GM12878 (cell line): ENCODE results near the gene CAMK2A. TPM values are rescaled to one million over a fixed set of nuclear protein-coding genes. Genes with fewer than 3 reads are reported as not detected.

ENCODE experiments used
- ATAC-seq: fragments of 200-7000 bp; cut with Tn5 transposase; 3 replicates; pipeline ENCODE4 v1.9.1; 2020; ENCODE audit warnings: mild to moderate bottlenecking, moderate library complexity
- BruUV-seq: library from RNA; stranded (reverse); fragments of 400-500 nt; replicated peaks from 2 replicates; lab custom pipeline; 2021; lab: Mats Ljungman, UMichigan
- CTCF ChIA-PET: fragments of 300-600 bp; sonication (Branson Sonifier 250); formaldehyde crosslinking; extraction: SDS; loops from one replicate; lab custom pipeline; 2021; ENCODE audit warnings: inconsistent platforms; lab: Yijun Ruan, JAX
- POLR2A ChIA-PET: fragments of 350-600 bp; formaldehyde crosslinking; extraction: SDS; loops from one replicate; lab custom pipeline; 2021; ENCODE audit warnings: inconsistent platforms; lab: Charles Lee
- RAD21 ChIA-PET: fragments of 300-600 bp; sonication (Branson Sonifier 250); formaldehyde crosslinking; loops from one replicate; lab custom pipeline; 2023; ENCODE audit warnings: antibody characterized with exemption; ENCODE audit not compliant: unreplicated experiment; lab: Charles Lee
- SMC1A ChIA-PET: fragments of 300-600 bp; sonication (Branson Sonifier 250); formaldehyde crosslinking; loops from one replicate; lab custom pipeline; 2023; ENCODE audit not compliant: unreplicated experiment, uncharacterized antibody; lab: Charles Lee
- DNase-seq: peaks from one replicate; pipeline ENCODE4 v3.0.0-alpha.2; 2011; ENCODE audit warnings: low read depth, low spot score
- FAIRE-seq: peaks from 3 replicates; lab custom pipeline; 2011; peaks lifted over from hg19 to GRCh38; lab: Jason Lieb, UNC
- H2AFZ ChIP-seq: 2 replicates; pipeline ENCODE4 v1.6.0; 2011; ENCODE audit warnings: low read depth, low read length, control low read depth; ENCODE audit not compliant: control insufficient read depth
- H3K27ac ChIP-seq: 2 replicates; pipeline ENCODE4 v1.5.1; 2011; ENCODE audit warnings: control low read depth; ENCODE audit not compliant: control insufficient read depth, insufficient read depth
- H3K27me3 ChIP-seq, 2 experiments: replicated peaks in 1 of 2; 2 replicates each; pipeline versions ENCODE4 v1.6.0 to v1.6.1; 2011; ENCODE audit warnings: low read length in 1 of 2; ENCODE audit not compliant: control insufficient read depth in 2 of 2, insufficient read depth in 2 of 2
- H3K36me3 ChIP-seq, 2 experiments: 2 replicates each; pipeline ENCODE4 v1.5.1; 2011; ENCODE audit warnings: low read length in 1 of 2; ENCODE audit not compliant: control insufficient read depth in 2 of 2, insufficient read depth in 2 of 2
- H3K4me1 ChIP-seq: 2 replicates; pipeline ENCODE4 v1.6.1; 2011; ENCODE audit warnings: mild to moderate bottlenecking, low read length, moderate library complexity, mixed read lengths; ENCODE audit not compliant: control insufficient read depth, insufficient read depth
- H3K4me2 ChIP-seq: 2 replicates; pipeline ENCODE4 v1.6.0; 2011; ENCODE audit warnings: control low read depth; ENCODE audit not compliant: control insufficient read depth, insufficient read depth
- H3K4me3 ChIP-seq: fragments of 200-600 bp; sonication (generic); 2 replicates; pipeline ENCODE4 v1.5.1; 2016
- H3K79me2 ChIP-seq: 2 replicates; pipeline ENCODE4 v1.6.0; 2011; ENCODE audit warnings: low read length; ENCODE audit not compliant: control insufficient read depth, insufficient read depth
- H3K9ac ChIP-seq: 2 replicates; pipeline ENCODE4 v1.8.0; 2011; ENCODE audit warnings: low read length, control low read depth, mixed read lengths; ENCODE audit not compliant: control insufficient read depth, insufficient read depth
- H3K9me3 ChIP-seq: replicated peaks from 3 replicates; pipeline ENCODE4 v1.5.1; 2011; ENCODE audit warnings: mild to moderate bottlenecking, low read length; ENCODE audit not compliant: control insufficient read depth, insufficient read depth
- H4K20me1 ChIP-seq: 2 replicates; pipeline ENCODE4 v1.6.0; 2011; ENCODE audit not compliant: control insufficient read depth, insufficient read depth
- DPF2 ChIP-seq: fragments of 450-650 bp; IDR thresholded peaks from 2 replicates; pipeline ENCODE4 v1.6.1; 2017; ENCODE audit warnings: mild to moderate bottlenecking
- E2F4 ChIP-seq: IDR thresholded peaks from 2 replicates; pipeline ENCODE4 v1.6.1; 2012; ENCODE audit warnings: low read depth, low read length, improper control_type of control experiment
- HDAC6 ChIP-seq: fragments of 200-600 bp; sonication (generic); IDR thresholded peaks from one replicate; pipeline ENCODE4 v1.8.0; 2017; ENCODE audit warnings: antibody characterized with exemption; ENCODE audit not compliant: unreplicated experiment
- JUND ChIP-seq: IDR thresholded peaks from 2 replicates; pipeline ENCODE4 v1.6.1; 2012; ENCODE audit warnings: low read depth, mild to moderate bottlenecking, low read length, improper control_type of control experiment, moderate library complexity
- KAT2A ChIP-seq: conservative IDR thresholded peaks from 2 replicates; pipeline ENCODE4 v1.6.1; 2011; ENCODE audit warnings: low read depth, low read length; ENCODE audit not compliant: control insufficient read depth
- KDM1A ChIP-seq: fragments of 200-600 bp; sonication (generic); IDR thresholded peaks from 2 replicates; pipeline ENCODE4 v1.6.1; 2016; ENCODE audit warnings: borderline replicate concordance
- MTA2 ChIP-seq: fragments of 450-650 bp; IDR thresholded peaks from 2 replicates; pipeline ENCODE4 v1.6.1; 2016; ENCODE audit warnings: low read depth, mild to moderate bottlenecking, moderate library complexity
- POLR2AphosphoS2 ChIP-seq: IDR thresholded peaks from 2 replicates; pipeline ENCODE4 v1.6.1; 2011; ENCODE audit warnings: low read depth, mild to moderate bottlenecking, low read length, improper control_type of control experiment, moderate library complexity
- RB1 ChIP-seq: fragments of 450-650 bp; formaldehyde crosslinking; IDR thresholded peaks from 2 replicates; pipeline ENCODE4 v1.6.1; 2017; ENCODE audit warnings: mild to moderate bottlenecking, borderline replicate concordance
- RCOR1 ChIP-seq: conservative IDR thresholded peaks from 2 replicates; pipeline ENCODE4 v1.6.1; 2012; ENCODE audit warnings: low read depth, low read length, improper control_type of control experiment
- SIN3A ChIP-seq: IDR thresholded peaks from 2 replicates; pipeline ENCODE4 v1.6.1; 2012; ENCODE audit warnings: low read depth, low read length, improper control_type of control experiment
- TCF7 ChIP-seq: IDR thresholded peaks from 2 replicates; pipeline ENCODE4 v1.6.1; 2014; ENCODE audit warnings: antibody characterized with exemption, borderline replicate concordance
- USF2 ChIP-seq: IDR thresholded peaks from 2 replicates; pipeline ENCODE4 v1.6.1; 2011; ENCODE audit warnings: low read depth, low read length, improper control_type of control experiment, borderline replicate concordance
- ZSCAN29 ChIP-seq: fragments of 450-650 bp; IDR thresholded peaks from 2 replicates; pipeline ENCODE4 v1.6.1; 2017; ENCODE audit warnings: mild to moderate bottlenecking, moderate library complexity
- WGBS: methylation state at CpG from one replicate; pipeline ENCODE4 v1.1.6; 2016; ENCODE audit warnings: low lambda C conversion rate; ENCODE audit not compliant: insufficient replicate concordance, insufficient coverage; ENCODE audit errors: missing lambda C conversion rate; 5-methylcytosine and 5-hydroxymethylcytosine counted together
- in situ Hi-C: fragments of 300-500 bp; cut with MboI; formaldehyde crosslinking; loops from 9 replicates; pipeline ENCODE4 v1.14.3; 2018; ENCODE audit warnings: mixed read lengths
- intact Hi-C: fragments of 100-400 bp; cut with micrococcal nuclease; formaldehyde crosslinking; loops from one replicate; pipeline ENCODE4 v1.14.2; 2022; ENCODE audit not compliant: unreplicated experiment
- polyA plus RNA-seq, 11 experiments: library from polyadenylated mRNA; depleted of rRNA in 4 of 11; unstranded in 6 of 11; stranded (reverse) in 5 of 11; fragments of >200 nt; fragmentation: Nextera tagmentation in 4 of 11; fragmentation: Illumina TruSeq in 1 of 11; extraction: Ambion mirVana in 4 of 11; extraction: Trizol in 1 of 11; gene quantifications; 1 replicate in 1 of 11; 2 replicates in 10 of 11; pipeline versions ENCODE4 v1.2.1 to v1.2.3, GENCODE V29; 2011 to 2016; ENCODE audit warnings: inconsistent platforms in 2 of 11, missing spikeins in 2 of 11, low read depth in 1 of 11
- total RNA-seq, 4 experiments: library from RNA; depleted of rRNA in 3 of 4; stranded (reverse); fragments of >200 nt in 3 of 4; fragmentation: Illumina TruSeq in 1 of 4; extraction: Trizol in 1 of 4; gene quantifications; 2 replicates each; pipeline versions ENCODE4 v1.2.1 to v1.2.3, GENCODE V29; 2013 to 2021
- TF ChIP-seq, protein P1 (sequence below): fragments of 450-650 bp; IDR thresholded peaks from 2 replicates; pipeline ENCODE4 v1.6.1; 2018; ENCODE audit warnings: mild to moderate bottlenecking, low read depth, moderate library complexity; ENCODE audit not compliant: partially characterized antibody
- TF ChIP-seq, protein P2 (sequence below): fragments of 450-650 bp; IDR thresholded peaks from 2 replicates; pipeline ENCODE4 v1.6.1; 2017; ENCODE audit warnings: borderline replicate concordance
- TF ChIP-seq, protein P3 (sequence below): IDR thresholded peaks from 2 replicates; pipeline ENCODE4 v1.6.1; 2012; ENCODE audit warnings: low read depth, low read length, improper control_type of control experiment
- TF ChIP-seq, protein P4 (sequence below): fragments of 450-650 bp; IDR thresholded peaks from 2 replicates; pipeline ENCODE4 v1.6.1; 2016; ENCODE audit warnings: mild to moderate bottlenecking

CAMK2A gene
- total and polyA plus RNA-seq, 10 of the 15 experiments (the other 5 are each of a cell fraction or from before 2014, with no cell fraction given), result 0.11 TPM; not detected in 9

GRCh38 chr5:150243590-150243989 lies 46.0 kb downstream of the CAMK2A start:
- intact Hi-C loops (no loop called here), in situ Hi-C loops (no loop called here)
- 0 out of 4 replicates have a peak, but pooled peaks cover 0 to 1% of the 10 kb centered on the region in 2 experiments for H3K27me3 ChIP-seq
- no TSS peak for BruUV-seq
- ATAC-seq, result no peak
- CTCF ChIA-PET, result no interaction called here
- H3K27ac ChIP-seq, result no peak overlapping the region
- DNase-seq, result no peak
- no peak overlapping the region for H3K9ac ChIP-seq
- SMC1A ChIA-PET, result no interaction called here
- no peak overlapping the region for H3K4me2 ChIP-seq
- RAD21 ChIA-PET, result no interaction called here
- H3K79me2 ChIP-seq, result no peaks in the 10 kb centered on the region
- no peaks in the 10 kb centered on the region for H4K20me1 ChIP-seq
- no peak for TF ChIP-seq POLR2AphosphoS2
- no peak for TF ChIP-seq SIN3A
- no peak for TF ChIP-seq MTA2
- TF ChIP-seq, protein P1, sequence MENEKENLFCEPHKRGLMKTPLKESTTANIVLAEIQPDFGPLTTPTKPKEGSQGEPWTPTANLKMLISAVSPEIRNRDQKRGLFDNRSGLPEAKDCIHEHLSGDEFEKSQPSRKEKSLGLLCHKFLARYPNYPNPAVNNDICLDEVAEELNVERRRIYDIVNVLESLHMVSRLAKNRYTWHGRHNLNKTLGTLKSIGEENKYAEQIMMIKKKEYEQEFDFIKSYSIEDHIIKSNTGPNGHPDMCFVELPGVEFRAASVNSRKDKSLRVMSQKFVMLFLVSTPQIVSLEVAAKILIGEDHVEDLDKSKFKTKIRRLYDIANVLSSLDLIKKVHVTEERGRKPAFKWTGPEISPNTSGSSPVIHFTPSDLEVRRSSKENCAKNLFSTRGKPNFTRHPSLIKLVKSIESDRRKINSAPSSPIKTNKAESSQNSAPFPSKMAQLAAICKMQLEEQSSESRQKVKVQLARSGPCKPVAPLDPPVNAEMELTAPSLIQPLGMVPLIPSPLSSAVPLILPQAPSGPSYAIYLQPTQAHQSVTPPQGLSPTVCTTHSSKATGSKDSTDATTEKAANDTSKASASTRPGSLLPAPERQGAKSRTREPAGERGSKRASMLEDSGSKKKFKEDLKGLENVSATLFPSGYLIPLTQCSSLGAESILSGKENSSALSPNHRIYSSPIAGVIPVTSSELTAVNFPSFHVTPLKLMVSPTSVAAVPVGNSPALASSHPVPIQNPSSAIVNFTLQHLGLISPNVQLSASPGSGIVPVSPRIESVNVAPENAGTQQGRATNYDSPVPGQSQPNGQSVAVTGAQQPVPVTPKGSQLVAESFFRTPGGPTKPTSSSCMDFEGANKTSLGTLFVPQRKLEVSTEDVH, result no peak
- no peak for TF ChIP-seq HDAC6
- TF ChIP-seq, protein P2, sequence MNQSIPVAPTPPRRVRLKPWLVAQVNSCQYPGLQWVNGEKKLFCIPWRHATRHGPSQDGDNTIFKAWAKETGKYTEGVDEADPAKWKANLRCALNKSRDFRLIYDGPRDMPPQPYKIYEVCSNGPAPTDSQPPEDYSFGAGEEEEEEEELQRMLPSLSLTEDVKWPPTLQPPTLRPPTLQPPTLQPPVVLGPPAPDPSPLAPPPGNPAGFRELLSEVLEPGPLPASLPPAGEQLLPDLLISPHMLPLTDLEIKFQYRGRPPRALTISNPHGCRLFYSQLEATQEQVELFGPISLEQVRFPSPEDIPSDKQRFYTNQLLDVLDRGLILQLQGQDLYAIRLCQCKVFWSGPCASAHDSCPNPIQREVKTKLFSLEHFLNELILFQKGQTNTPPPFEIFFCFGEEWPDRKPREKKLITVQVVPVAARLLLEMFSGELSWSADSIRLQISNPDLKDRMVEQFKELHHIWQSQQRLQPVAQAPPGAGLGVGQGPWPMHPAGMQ, result no peak
- no peak for TF ChIP-seq TCF7
- no peak for TF ChIP-seq ZSCAN29
- TF ChIP-seq, protein P3, sequence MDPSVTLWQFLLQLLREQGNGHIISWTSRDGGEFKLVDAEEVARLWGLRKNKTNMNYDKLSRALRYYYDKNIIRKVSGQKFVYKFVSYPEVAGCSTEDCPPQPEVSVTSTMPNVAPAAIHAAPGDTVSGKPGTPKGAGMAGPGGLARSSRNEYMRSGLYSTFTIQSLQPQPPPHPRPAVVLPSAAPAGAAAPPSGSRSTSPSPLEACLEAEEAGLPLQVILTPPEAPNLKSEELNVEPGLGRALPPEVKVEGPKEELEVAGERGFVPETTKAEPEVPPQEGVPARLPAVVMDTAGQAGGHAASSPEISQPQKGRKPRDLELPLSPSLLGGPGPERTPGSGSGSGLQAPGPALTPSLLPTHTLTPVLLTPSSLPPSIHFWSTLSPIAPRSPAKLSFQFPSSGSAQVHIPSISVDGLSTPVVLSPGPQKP, result no peak
- TF ChIP-seq RCOR1, result no peak
- no peak for TF ChIP-seq DPF2
- TF ChIP-seq, protein P4, sequence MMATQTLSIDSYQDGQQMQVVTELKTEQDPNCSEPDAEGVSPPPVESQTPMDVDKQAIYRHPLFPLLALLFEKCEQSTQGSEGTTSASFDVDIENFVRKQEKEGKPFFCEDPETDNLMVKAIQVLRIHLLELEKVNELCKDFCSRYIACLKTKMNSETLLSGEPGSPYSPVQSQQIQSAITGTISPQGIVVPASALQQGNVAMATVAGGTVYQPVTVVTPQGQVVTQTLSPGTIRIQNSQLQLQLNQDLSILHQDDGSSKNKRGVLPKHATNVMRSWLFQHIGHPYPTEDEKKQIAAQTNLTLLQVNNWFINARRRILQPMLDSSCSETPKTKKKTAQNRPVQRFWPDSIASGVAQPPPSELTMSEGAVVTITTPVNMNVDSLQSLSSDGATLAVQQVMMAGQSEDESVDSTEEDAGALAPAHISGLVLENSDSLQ, result no peak
- no peak for TF ChIP-seq KAT2A
- TF ChIP-seq JUND, result no peak
- no peak for TF ChIP-seq KDM1A
- TF ChIP-seq E2F4, result no peak
- TF ChIP-seq USF2, result no peak
- TF ChIP-seq RB1, result no peak
- no peaks in the 10 kb centered on the region for H3K36me3 ChIP-seq
- POLR2A ChIA-PET, result no interaction called here
- no peak overlapping the region for H2AFZ ChIP-seq
- H3K4me1 ChIP-seq, result no peaks in the 10 kb centered on the region
- H3K9me3 ChIP-seq, result no peaks in the 10 kb centered on the region
- FAIRE-seq, result no peak
- no peak overlapping the region for H3K4me3 ChIP-seq
- 33% methylated on average over 4 of the region's 4 CpGs for WGBS
